ENCODE data around the gene MYO1H. TPM values are rescaled to one million over a fixed set of nuclear protein-coding genes. Genes with fewer than 3 reads are reported as not detected.

Gene MYO1H
- total and polyA plus RNA-seq, 12 donors: 0.03 to 0.08 TPM; not detected in 10

GRCh38 chr12:109302770-109303169 is 44.9 kb upstream of the MYO1H start:
- Histone ChIP-seq H3K4me3 (no peak overlapping the region), H3K27me3 (peaks cover 6% of the 10 kb centered on the region), H3K4me1 (replicated peaks in 1 of 2) (no peaks in the 10 kb centered on the region), H3K9me3 (replicated peaks in 1 of 3) (no peaks in the 10 kb centered on the region), H3K36me3 (replicated peaks in 1 of 2) (no peaks in the 10 kb centered on the region), H3K27ac (no peak overlapping the region)
- no peak for DNase-seq
- TF ChIP-seq POLR2A (IDR thresholded peaks at IDR 0.05) (no peak), CTCF (IDR thresholded peaks at IDR 0.05) (no peak)
- intact Hi-C loops (cut with DNase I): no loop called here
- WGBS, 4 donors: 77 to 87% (median 80%) methylated on average over 5 of the region's 5 CpGs

- Histone ChIP-seq H3K36me3 (replicated peaks in 1 of 2) (no peaks in the 10 kb centered on the region), H3K4me3 (no peak overlapping the region), H3K27me3 (peaks cover 20% of the 10 kb centered on the region), H3K27ac (no peak overlapping the region), H3K4me1 (replicated peaks in 1 of 2) (peaks cover 6 to 8% of the 10 kb centered on the region in 2 donors), H3K9me3 (replicated peaks in 1 of 3) (no peaks in the 10 kb centered on the region)
- WGBS, 4 donors: 43 to 56% (median 51%) methylated on average over 4 to 8 of the region's 8 CpGs
- DNase-seq: no peak
- no peak for TF ChIP-seq POLR2A (IDR thresholded peaks at IDR 0.05)
- no peak for TF ChIP-seq CTCF (IDR thresholded peaks at IDR 0.05)
- intact Hi-C loops (cut with DNase I): no loop called here
Measured at GRCh38 chr12:109304485-109304884, 43.2 kb upstream of the MYO1H start.

GRCh38 chr12:109305547-109305946 is 42.2 kb upstream of the MYO1H start:
- intact Hi-C loops (cut with DNase I): no loop called here
- WGBS, 4 donors: 59 to 71% (median 68%) methylated on average over 6 of the region's 6 CpGs
- no peak for DNase-seq
- H3K27me3 ChIP-seq: peaks cover 26% of the 10 kb centered on the region
- H3K4me1 ChIP-seq (replicated peaks in 1 of 2): peaks cover 12 to 14% of the 10 kb centered on the region in 2 donors
- TF ChIP-seq POLR2A (IDR thresholded peaks at IDR 0.05) (no peak), CTCF (IDR thresholded peaks at IDR 0.05) (no peak)
- no peaks in the 10 kb centered on the region for H3K9me3 ChIP-seq (replicated peaks in 1 of 3)
- no peak overlapping the region for H3K27ac ChIP-seq
- no peaks in the 10 kb centered on the region for H3K36me3 ChIP-seq (replicated peaks in 1 of 2)
- H3K4me3 ChIP-seq: no peak overlapping the region

- Histone ChIP-seq H3K27ac (no peak overlapping the region), H3K4me1 (replicated peaks in 1 of 2) (peaks cover 12 to 14% of the 10 kb centered on the region in 2 donors), H3K36me3 (replicated peaks in 1 of 2) (no peaks in the 10 kb centered on the region), H3K27me3 (peaks cover 23% of the 10 kb centered on the region), H3K4me3 (no peak overlapping the region), H3K9me3 (replicated peaks in 1 of 3) (no peaks in the 10 kb centered on the region)
- TF ChIP-seq POLR2A (IDR thresholded peaks at IDR 0.05) (no peak), CTCF (IDR thresholded peaks at IDR 0.05) (no peak)
- intact Hi-C loops (cut with DNase I): no loop called here
- WGBS, 4 donors: 66 to 78% (median 70%) methylated on average over 4 to 9 of the region's 9 CpGs
- DNase-seq: no peak
Measured at GRCh38 chr12:109307051-109307450, 40.6 kb upstream of the MYO1H start.

All from adrenal gland (tissue), 12 donors.